ENCODE data around the gene CYTH1. TPM values are rescaled to one million over a fixed set of nuclear protein-coding genes. Genes with fewer than 3 reads are reported as not detected.

The CYTH1 gene
- total RNA-seq, 4 donors from 2014 or later, result 6.2 to 56.1 (median 44.3) TPM

DNA sequence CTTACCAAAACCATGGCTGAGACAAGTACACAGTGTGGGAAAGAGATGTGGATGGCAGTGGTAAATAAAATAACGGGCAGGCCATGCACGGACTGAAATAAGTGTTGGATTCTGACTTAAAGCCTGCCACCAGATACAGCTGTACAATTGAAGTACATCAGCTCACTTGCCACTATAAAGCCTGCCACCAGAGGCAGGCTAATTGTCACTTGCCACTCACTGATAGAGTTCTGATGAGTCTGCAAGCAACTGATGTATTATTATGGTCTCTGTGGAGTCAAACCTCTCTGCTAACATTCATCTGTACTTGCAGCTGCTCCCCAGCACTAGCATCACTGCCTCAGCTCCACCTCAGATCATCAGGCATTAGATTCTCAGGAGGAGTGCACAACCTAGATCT is 93.0 kb downstream of the CYTH1 start:
- no peak for DNase-seq
- no peak overlapping the region for H3K27ac ChIP-seq
- H3K27me3 ChIP-seq, result no peaks in the 10 kb centered on the region
- no peaks in the 10 kb centered on the region for H3K9me3 ChIP-seq
- no peaks in the 10 kb centered on the region for H3K4me1 ChIP-seq
- TF ChIP-seq POLR2A (IDR thresholded peaks at IDR 0.05), result no peak
- TF ChIP-seq, protein P1, sequence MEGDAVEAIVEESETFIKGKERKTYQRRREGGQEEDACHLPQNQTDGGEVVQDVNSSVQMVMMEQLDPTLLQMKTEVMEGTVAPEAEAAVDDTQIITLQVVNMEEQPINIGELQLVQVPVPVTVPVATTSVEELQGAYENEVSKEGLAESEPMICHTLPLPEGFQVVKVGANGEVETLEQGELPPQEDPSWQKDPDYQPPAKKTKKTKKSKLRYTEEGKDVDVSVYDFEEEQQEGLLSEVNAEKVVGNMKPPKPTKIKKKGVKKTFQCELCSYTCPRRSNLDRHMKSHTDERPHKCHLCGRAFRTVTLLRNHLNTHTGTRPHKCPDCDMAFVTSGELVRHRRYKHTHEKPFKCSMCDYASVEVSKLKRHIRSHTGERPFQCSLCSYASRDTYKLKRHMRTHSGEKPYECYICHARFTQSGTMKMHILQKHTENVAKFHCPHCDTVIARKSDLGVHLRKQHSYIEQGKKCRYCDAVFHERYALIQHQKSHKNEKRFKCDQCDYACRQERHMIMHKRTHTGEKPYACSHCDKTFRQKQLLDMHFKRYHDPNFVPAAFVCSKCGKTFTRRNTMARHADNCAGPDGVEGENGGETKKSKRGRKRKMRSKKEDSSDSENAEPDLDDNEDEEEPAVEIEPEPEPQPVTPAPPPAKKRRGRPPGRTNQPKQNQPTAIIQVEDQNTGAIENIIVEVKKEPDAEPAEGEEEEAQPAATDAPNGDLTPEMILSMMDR (IDR thresholded peaks at IDR 0.05), result no peak
- H3K36me3 ChIP-seq, result no peaks in the 10 kb centered on the region
- no peak overlapping the region for H3K4me3 ChIP-seq
- intact Hi-C loops (cut with DNase I; ENCODE audit: low total_unique reads), result no loop called here

DNA sequence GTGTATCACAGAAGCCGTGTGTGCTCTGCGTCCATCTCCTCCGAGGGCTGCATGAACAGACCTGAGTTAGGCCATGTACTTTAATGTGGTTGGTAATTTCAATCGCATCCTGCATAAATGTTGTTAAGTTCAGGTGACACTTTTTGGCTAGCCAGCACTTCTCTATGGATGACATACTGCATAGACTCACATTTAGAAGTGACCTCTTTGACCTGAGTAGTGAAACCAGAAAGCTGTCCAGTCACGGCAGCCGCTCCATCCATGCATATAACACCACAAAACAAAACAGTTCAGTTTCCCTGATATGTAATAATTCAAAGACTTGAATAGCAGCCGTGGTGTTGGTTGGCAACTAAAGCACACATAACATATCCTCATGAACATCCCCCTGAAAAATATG is 94.1 kb downstream of the CYTH1 start:
- Histone ChIP-seq H3K27ac (no peak overlapping the region), H3K36me3 (no peaks in the 10 kb centered on the region), H3K4me1 (no peaks in the 10 kb centered on the region), H3K27me3 (no peaks in the 10 kb centered on the region), H3K9me3 (no peaks in the 10 kb centered on the region), H3K4me3 (no peak overlapping the region)
- intact Hi-C loops (cut with DNase I; ENCODE audit: low total_unique reads), result no loop called here
- DNase-seq, result no peak
- no peak for TF ChIP-seq POLR2A (IDR thresholded peaks at IDR 0.05)
- TF ChIP-seq, protein P1 (IDR thresholded peaks at IDR 0.05), result no peak

DNA sequence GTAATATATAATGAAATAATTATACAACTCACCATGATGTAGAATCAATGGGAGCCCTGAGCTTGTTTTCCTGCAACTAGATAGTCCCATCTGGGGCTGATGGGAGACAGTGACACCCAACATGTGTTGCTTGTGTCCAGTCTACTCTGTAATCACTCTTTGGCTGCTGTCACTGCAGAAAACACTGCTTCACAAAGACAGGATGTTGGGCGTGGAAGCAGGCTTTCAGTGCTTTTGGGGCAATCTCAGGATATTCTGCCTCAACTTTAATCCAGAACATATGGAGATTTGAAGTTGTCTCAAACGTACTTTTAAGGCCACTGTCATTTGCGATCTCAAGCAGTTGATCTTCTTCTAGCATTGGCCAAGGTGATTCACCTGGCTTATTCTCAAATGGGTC is 94.9 kb downstream of the CYTH1 start:
- intact Hi-C loops (cut with DNase I; ENCODE audit: low total_unique reads), result no loop called here

DNA sequence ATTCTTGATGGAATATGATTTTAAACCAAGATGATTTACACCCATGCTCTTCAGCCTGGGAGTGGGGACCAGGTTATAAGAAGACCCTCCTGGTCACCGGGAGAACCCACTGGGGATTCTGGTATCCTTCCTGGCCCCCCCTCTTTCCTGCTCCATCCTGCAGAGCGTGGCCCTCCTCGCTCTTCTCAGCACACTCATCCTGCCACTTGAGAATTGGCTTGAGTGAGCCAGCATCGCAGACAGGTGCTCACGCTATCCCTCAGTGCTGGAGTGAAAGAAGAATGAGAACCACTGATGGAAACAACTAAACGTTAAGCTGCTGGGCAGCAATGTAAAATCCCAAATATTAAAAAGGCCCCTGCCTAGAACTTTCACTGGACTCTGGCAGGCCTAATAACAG is 98.0 kb downstream of the CYTH1 start:
- DNase-seq, result no peak
- Histone ChIP-seq H3K9me3 (no peaks in the 10 kb centered on the region), H3K27me3 (no peaks in the 10 kb centered on the region), H3K4me1 (no peaks in the 10 kb centered on the region), H3K36me3 (no peaks in the 10 kb centered on the region), H3K4me3 (no peak overlapping the region), H3K27ac (no peak overlapping the region)
- intact Hi-C loops (cut with DNase I; ENCODE audit: low total_unique reads), result no loop called here
- TF ChIP-seq, protein P1 (IDR thresholded peaks at IDR 0.05), result no peak
- no peak for TF ChIP-seq POLR2A (IDR thresholded peaks at IDR 0.05)

More for the DNA sequence above, 94.9 kb downstream of the CYTH1 start:
- no peaks in the 10 kb centered on the region for H3K9me3 ChIP-seq
- H3K4me3 ChIP-seq, result no peak overlapping the region
- H3K4me1 ChIP-seq, result no peaks in the 10 kb centered on the region
- DNase-seq, result no peak
- no peak overlapping the region for H3K27ac ChIP-seq
- TF ChIP-seq POLR2A (IDR thresholded peaks at IDR 0.05), result no peak
- TF ChIP-seq, protein P1 (IDR thresholded peaks at IDR 0.05), result no peak
- H3K36me3 ChIP-seq, result no peaks in the 10 kb centered on the region
- no peaks in the 10 kb centered on the region for H3K27me3 ChIP-seq

DNA sequence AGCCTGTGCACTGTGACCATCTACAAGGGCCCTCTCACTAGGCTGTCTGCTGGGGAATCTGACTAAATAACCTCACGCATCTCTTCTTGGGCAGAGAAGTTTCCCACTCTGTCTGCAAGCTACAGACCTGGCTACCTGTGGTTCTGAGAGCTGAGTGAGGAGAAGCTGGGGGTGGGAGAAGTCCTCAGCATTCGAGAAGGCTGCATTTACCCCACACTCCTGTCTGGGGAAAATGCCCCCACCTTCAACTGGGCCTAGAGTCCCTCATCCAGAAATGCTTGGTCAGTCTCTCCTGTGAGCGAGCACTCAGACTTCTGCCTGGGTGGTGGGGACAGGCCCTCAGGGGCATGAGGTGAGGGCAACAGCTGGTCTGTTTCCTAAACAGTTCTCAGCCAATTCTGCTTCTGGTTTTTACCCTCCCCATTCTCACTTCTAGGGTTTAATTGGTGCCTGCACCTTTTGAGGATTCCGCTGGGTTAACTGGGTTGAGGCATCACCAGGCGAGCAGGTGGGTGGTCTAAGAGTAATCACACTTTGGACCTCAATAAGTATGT is 98.6 kb downstream of the CYTH1 start:
- Histone ChIP-seq H3K27me3 (no peaks in the 10 kb centered on the region), H3K9me3 (no peaks in the 10 kb centered on the region), H3K4me3 (no peak overlapping the region), H3K27ac (no peak overlapping the region), H3K4me1 (no peaks in the 10 kb centered on the region), H3K36me3 (no peaks in the 10 kb centered on the region)
- intact Hi-C loops (cut with DNase I; ENCODE audit: low total_unique reads), result no loop called here
- no peak for DNase-seq
- TF ChIP-seq, protein P1 (IDR thresholded peaks at IDR 0.05), result no peak
- no peak for TF ChIP-seq POLR2A (IDR thresholded peaks at IDR 0.05)
